ENCODE results near the gene OPTC. TPM values are rescaled to one million over a fixed set of nuclear protein-coding genes. Genes with fewer than 3 reads are reported as not detected.
"Not testable (repeated sequence)": the region's sequence is repeated elsewhere in the genome, so short reads cannot be mapped to it uniquely, and the experiment has no call there.

OPTC gene
- total and polyA plus RNA-seq, 11 donors = not detected

DNA sequence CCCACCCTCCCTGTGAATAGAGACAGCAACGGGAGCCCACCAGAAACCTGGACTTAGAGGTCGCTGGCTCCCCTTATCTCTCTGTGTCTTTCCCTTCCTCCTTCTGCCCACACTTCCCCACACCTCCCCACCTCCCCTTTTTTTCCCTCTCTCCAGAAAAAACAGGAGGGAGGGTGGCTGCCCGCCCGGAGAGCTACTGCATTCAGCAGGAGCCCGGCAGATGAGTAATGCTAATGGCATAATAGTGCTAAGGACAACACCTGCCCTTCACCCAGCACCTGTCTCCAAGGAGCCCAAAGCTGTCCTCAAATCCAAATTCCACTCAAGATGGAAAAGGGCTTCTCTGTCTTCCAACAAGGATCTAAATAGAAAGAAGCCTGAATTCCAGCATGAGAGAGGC is 29.7 kb upstream of the OPTC start:
- H3K27me3 ChIP-seq = no peaks in the 10 kb centered on the region
- peak in 1 of 5 donors; percentile 45 for DNase-seq
- H3K27ac ChIP-seq = peak overlapping the region in 9 of 12 donors; percentile 37 to 89 (median 74)
- peak overlapping the region in 1 of 12 donors; percentile 6 for H3K4me3 ChIP-seq
- H3K9me3 ChIP-seq = no peaks in the 10 kb centered on the region
- ATAC-seq = peak in 3 of 4 donors; percentile 3 to 17 (median 5)
- WGBS, 4 donors = 69 to 89% (median 83%) methylated on average over 5 of the region's 5 CpGs
- intact Hi-C loops (cut with DNase I) = loop anchor here in 1 of 10 donors (10.0 kb wide), 1 partner anchor 219 kb away; no protein-coding TSS in a partner anchor
- peaks cover 0 to 57% (median 27%) of the 10 kb centered on the region in 12 donors for H3K4me1 ChIP-seq
- no peaks in the 10 kb centered on the region for H3K36me3 ChIP-seq
- no peak for TF ChIP-seq POLR2A (IDR thresholded peaks at IDR 0.05)
- TF ChIP-seq, protein P1, sequence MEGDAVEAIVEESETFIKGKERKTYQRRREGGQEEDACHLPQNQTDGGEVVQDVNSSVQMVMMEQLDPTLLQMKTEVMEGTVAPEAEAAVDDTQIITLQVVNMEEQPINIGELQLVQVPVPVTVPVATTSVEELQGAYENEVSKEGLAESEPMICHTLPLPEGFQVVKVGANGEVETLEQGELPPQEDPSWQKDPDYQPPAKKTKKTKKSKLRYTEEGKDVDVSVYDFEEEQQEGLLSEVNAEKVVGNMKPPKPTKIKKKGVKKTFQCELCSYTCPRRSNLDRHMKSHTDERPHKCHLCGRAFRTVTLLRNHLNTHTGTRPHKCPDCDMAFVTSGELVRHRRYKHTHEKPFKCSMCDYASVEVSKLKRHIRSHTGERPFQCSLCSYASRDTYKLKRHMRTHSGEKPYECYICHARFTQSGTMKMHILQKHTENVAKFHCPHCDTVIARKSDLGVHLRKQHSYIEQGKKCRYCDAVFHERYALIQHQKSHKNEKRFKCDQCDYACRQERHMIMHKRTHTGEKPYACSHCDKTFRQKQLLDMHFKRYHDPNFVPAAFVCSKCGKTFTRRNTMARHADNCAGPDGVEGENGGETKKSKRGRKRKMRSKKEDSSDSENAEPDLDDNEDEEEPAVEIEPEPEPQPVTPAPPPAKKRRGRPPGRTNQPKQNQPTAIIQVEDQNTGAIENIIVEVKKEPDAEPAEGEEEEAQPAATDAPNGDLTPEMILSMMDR (IDR thresholded peaks at IDR 0.05) = no peak

DNA sequence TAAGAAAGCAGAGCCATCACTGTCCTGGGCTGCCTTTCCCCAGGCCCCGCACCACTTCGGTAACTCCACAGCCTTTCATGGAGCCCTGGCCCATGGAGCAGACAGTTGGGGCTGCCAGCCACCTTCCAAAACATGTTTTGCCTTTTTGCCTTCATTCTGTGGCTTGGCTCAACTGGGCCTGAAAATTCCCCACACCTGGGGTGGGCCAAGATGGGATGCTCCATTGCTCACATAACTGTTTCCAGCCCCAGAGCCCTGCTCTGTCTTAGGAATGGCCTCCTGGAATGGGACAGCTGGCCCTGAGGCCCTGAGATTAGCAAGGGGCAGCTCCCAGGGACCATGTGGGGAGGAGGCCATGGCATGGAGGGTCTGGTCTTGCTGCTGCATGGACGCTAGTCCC is 29.2 kb upstream of the OPTC start:
- ATAC-seq = no peak
- Histone ChIP-seq H3K27ac (peak overlapping the region in 8 of 12 donors; percentile 50 to 89 (median 74)), H3K27me3 (no peaks in the 10 kb centered on the region), H3K9me3 (no peaks in the 10 kb centered on the region), H3K4me1 (peaks cover 0 to 57% (median 27%) of the 10 kb centered on the region in 12 donors), H3K36me3 (no peaks in the 10 kb centered on the region), H3K4me3 (no peak overlapping the region)
- no peak for DNase-seq
- intact Hi-C loops (cut with DNase I) = loop anchor here in 1 of 10 donors (10.0 kb wide), 1 partner anchor 220 kb away; no protein-coding TSS in a partner anchor
- no peak for TF ChIP-seq POLR2A (IDR thresholded peaks at IDR 0.05)
- TF ChIP-seq, protein P1 (IDR thresholded peaks at IDR 0.05) = no peak
- WGBS, 4 donors = 80 to 100% (median 97%) methylated on average over 1 to 3 of the region's 3 CpGs

DNA sequence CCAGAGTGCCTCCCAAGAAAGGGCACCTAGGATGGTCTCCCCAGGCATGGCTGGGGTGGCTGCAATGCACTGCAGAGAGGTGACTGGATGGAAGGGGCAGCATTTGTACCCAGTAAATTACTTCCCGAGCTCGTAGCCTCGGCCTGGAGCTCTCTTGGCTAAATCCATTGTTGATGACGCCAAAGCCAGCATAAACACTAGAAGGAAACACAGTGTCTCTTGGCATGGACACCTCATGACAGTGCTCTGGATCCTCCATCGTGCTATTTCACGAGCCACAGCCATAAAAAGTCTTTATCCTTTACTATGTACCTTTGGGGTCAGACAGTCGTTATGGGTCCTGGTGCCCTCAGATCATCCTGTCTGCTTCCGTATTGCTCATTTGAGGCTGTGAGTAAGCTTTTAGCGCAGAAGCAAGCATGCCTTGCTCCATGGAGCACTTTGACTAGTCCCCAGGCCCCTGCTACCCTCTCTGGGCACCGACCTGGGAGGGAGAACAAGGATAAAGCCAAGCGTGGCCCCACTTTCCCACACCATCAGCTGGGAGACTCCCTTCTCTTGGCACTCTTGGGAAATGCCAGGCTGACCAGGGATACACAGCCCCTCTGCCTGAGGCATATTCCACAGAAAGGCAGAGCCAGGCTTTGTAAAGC is 28.7 kb upstream of the OPTC start:
- Histone ChIP-seq H3K4me1 (peaks cover 0 to 57% (median 27%) of the 10 kb centered on the region in 12 donors), H3K27ac (peak overlapping the region; percentile 40 to 89 (median 70)), H3K36me3 (no peaks in the 10 kb centered on the region), H3K9me3 (no peaks in the 10 kb centered on the region), H3K27me3 (no peaks in the 10 kb centered on the region), H3K4me3 (no peak overlapping the region)
- TF ChIP-seq, protein P1 (IDR thresholded peaks at IDR 0.05) = no peak
- TF ChIP-seq POLR2A (IDR thresholded peaks at IDR 0.05) = no peak
- no peak for DNase-seq
- intact Hi-C loops (cut with DNase I) = loop anchor here in 1 of 10 donors (10.0 kb wide), 1 partner anchor 220 kb away; no protein-coding TSS in a partner anchor
- peak in 1 of 4 donors; percentile 22 for ATAC-seq
- 72 to 91% (median 87%) methylated on average over 11 of the region's 11 CpGs for WGBS, 4 donors

DNA sequence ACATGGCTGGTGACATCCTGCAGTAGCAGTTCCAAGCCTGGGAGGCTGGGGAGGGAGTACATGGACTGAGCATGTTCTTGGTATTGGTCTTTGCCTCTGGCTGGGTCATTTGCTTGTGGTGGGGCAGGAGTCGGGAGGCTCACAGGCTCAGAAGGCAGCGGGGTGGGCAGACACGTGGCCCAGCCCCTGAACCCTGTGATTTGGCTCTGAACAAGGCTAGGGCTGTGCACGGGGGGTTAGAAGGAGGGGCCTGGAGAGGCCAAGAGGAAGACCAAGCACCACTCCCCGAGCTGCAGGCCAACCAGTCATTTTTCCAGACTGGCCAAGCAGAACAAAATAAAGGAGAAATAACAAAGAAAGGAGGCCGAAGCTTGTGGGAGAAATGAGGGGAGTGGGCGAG is 28.0 kb upstream of the OPTC start:
- Histone ChIP-seq H3K9me3 (no peaks in the 10 kb centered on the region), H3K4me3 (no peak overlapping the region), H3K36me3 (no peaks in the 10 kb centered on the region), H3K4me1 (peaks cover 0 to 57% (median 27%) of the 10 kb centered on the region in 12 donors), H3K27me3 (no peaks in the 10 kb centered on the region), H3K27ac (peak overlapping the region; percentile 40 to 89 (median 70))
- ATAC-seq (peak; percentile 32 to 75 (median 62)), DNase-seq (peak in 4 of 5 donors; percentile 58 to 78 (median 68))
- WGBS, 4 donors = 22 to 33% (median 29%) methylated on average over 7 of the region's 7 CpGs
- TF ChIP-seq, protein P1 (IDR thresholded peaks at IDR 0.05) = no peak
- TF ChIP-seq POLR2A (IDR thresholded peaks at IDR 0.05) = no peak
- intact Hi-C loops (cut with DNase I) = loop anchor here in 1 of 10 donors (10.0 kb wide), 1 partner anchor 221 kb away; no protein-coding TSS in a partner anchor

DNA sequence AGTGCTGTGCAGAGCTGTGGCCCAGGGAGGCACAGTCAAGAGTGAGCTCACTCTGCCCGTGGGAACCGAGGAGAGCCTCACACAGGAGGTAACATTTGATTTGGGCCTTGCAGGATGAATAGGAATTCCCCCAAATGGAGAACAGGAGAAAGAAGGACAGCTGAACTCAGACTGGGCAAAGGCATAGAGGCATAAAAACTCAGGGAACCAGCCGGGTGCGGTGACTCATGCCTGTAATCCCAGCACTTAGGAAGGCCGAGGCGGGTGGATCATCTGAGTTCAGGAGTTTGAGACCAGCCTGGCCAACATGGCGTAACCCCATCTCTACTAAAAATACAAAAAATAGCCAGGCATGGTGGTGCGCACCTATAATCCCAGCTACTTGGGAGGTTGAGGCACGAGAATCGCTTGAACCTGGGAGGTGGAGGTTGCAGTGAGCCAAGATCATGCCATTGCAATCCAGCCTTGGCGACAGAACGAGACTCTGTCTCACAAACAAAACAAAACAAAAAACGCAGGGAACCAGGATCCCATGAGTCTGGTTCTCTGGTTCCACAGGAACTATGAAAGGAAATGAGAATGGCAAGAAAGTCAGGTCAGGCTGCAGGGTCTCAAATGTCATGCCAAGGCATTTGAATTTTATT is 26.9 kb upstream of the OPTC start:
- H3K9me3 ChIP-seq, H3K4me3 ChIP-seq, H3K36me3 ChIP-seq, ATAC-seq, DNase-seq, H3K27me3 ChIP-seq: not testable (repeated sequence)
- intact Hi-C loops (cut with DNase I) = loop anchor here in 1 of 10 donors (10.0 kb wide), 1 partner anchor 222 kb away; no protein-coding TSS in a partner anchor
- Histone ChIP-seq H3K4me1 (peaks cover 0 to 56% (median 27%) of the 10 kb centered on the region in 12 donors), H3K27ac (peak overlapping the region; percentile 1 to 89 (median 70))
- 76 to 87% (median 85%) methylated on average over 13 of the region's 13 CpGs for WGBS, 4 donors

Data from heart left ventricle (tissue), 16 donors.